MM.1S (cell line): ENCODE data around the gene ASIC4.

ENCODE experiments used
- EZH2 ChIP-seq: fragments of 300-600 bp; sonication (generic); optimal IDR thresholded peaks from 2 replicates; pipeline ENCODE3; 2017; ENCODE audit warnings: low read depth, mild to moderate bottlenecking, antibody characterized with exemption, low read length, mixed read lengths
- TF ChIP-seq, protein P1 (sequence below): fragments of 300-600 bp; sonication (generic); IDR thresholded peaks from 2 replicates; pipeline ENCODE4 v1.5.1; 2016; ENCODE audit warnings: antibody characterized with exemption, low read length, mixed read lengths

DNA sequence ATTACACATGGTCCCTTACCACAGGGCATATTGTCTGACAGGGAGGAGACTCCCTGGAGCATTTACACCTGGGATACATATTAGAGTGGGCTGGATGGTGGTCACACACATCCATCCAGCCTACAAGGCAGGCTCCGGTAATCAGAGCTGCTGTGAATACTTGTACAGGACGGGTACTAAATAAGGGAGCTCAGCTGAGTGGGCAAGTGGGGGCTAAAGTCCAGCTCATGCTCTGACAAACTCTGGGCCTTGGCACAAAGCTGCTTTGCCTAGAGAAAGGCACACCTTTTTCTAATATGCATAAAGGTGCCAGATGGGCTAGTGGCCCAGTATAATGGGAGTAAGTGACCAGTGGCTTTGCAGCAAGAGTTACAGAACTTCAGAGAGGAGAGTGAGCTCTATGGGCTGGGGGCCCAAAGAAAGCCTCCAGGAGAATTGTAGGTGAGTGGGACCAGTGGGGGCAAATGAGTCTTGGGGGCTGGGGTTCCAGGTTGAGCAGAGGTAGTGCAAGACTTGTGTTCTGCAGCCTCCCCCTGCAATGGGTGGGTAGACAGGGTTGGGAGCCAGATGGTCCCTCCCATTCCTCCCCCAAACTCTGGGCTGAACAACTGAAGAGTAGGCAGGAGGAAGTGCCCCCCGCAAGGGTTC lies 31.1 kb downstream of the ASIC4 start:
- TF ChIP-seq, protein P1, sequence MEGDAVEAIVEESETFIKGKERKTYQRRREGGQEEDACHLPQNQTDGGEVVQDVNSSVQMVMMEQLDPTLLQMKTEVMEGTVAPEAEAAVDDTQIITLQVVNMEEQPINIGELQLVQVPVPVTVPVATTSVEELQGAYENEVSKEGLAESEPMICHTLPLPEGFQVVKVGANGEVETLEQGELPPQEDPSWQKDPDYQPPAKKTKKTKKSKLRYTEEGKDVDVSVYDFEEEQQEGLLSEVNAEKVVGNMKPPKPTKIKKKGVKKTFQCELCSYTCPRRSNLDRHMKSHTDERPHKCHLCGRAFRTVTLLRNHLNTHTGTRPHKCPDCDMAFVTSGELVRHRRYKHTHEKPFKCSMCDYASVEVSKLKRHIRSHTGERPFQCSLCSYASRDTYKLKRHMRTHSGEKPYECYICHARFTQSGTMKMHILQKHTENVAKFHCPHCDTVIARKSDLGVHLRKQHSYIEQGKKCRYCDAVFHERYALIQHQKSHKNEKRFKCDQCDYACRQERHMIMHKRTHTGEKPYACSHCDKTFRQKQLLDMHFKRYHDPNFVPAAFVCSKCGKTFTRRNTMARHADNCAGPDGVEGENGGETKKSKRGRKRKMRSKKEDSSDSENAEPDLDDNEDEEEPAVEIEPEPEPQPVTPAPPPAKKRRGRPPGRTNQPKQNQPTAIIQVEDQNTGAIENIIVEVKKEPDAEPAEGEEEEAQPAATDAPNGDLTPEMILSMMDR: no peak
- TF ChIP-seq EZH2: no peak
